ENCODE measurements around the gene CLC.
"Not testable (repeated sequence)": the region's sequence is repeated elsewhere in the genome, so short reads cannot be mapped to it uniquely, and the experiment has no call there.

The CLC gene

GRCh38 chr19:39737891-39738290, at the start of gene CLC:
Gene CLC (minus strand): TSS chr19:39738029. CDS start chr19:39737952, 77 bp downstream.
- ATAC-seq, result no peak

GRCh38 chr19:39780894-39781293, 43.1 kb upstream of the CLC start:
- ATAC-seq, result no peak

- ATAC-seq, result no peak
These were observed 40.9 kb upstream of the CLC start, which contains the start of gene LEUTX for GRCh38 chr19:39778763-39779162. Gene LEUTX (plus strand): TSS chr19:39778854. CDS start chr19:39778921, 67 bp downstream.

- ATAC-seq, result no peak
These were observed 31.0 kb upstream of the CLC start for GRCh38 chr19:39768786-39769185.

GRCh38 chr19:39768334-39768733, 30.5 kb upstream of the CLC start:
- no peak for ATAC-seq

- ATAC-seq, result no peak
These were observed 27.6 kb upstream of the CLC start for GRCh38 chr19:39765091-39766076.

- ATAC-seq, result not testable (repeated sequence)
These were observed 24.0 kb upstream of the CLC start for GRCh38 chr19:39761851-39762250.

GRCh38 chr19:39759457-39760184, 21.8 kb upstream of the CLC start:
- no peak for ATAC-seq

- ATAC-seq, result no peak
These were observed 17.1 kb upstream of the CLC start for GRCh38 chr19:39754971-39755370.

GRCh38 chr19:39754544-39754943, 16.7 kb upstream of the CLC start:
- ATAC-seq, result no peak

- ATAC-seq, result no peak
These were observed 15.0 kb upstream of the CLC start for GRCh38 chr19:39752795-39753194.

GRCh38 chr19:39752390-39752789, 14.6 kb upstream of the CLC start:
- no peak for ATAC-seq

- no peak for ATAC-seq
These were observed 12.2 kb upstream of the CLC start for GRCh38 chr19:39749981-39750380.

GRCh38 chr19:39746836-39747529, 9.2 kb upstream of the CLC start:
- ATAC-seq, result no peak

GRCh38 chr19:39745643-39746042, 7.8 kb upstream of the CLC start:
- no peak for ATAC-seq

GRCh38 chr19:39740395-39740794, 2.6 kb upstream of the CLC start:
- ATAC-seq, result peak; percentile 77 to 81

GRCh38 chr19:39738814-39739213, 985 bp upstream of the CLC start:
- no peak for ATAC-seq

GRCh38 chr19:39737351-39737750, 478 bp downstream of the CLC start:
- ATAC-seq, result no peak

GRCh38 chr19:39736088-39736487, 1.7 kb downstream of the CLC start:
- no peak for ATAC-seq

GRCh38 chr19:39735688-39736087, 2.1 kb downstream of the CLC start:
- no peak for ATAC-seq

GRCh38 chr19:39733841-39734240, 4.0 kb downstream of the CLC start:
- ATAC-seq, result no peak

- ATAC-seq, result no peak
These were observed 6.1 kb downstream of the CLC start for GRCh38 chr19:39731685-39732084.

- no peak for ATAC-seq
These were observed 8.2 kb downstream of the CLC start for GRCh38 chr19:39729594-39729993.
